Lower lobe of right lung (tissue), 2 donors: Measurements from ENCODE around the gene MON2. TPM values are rescaled to one million over a fixed set of nuclear protein-coding genes. Genes with fewer than 3 reads are reported as not detected.

Source experiments
- ATAC-seq, 2 donors: fragments of 200-7000 bp; cut with Tn5 transposase; one replicate each; pipeline ENCODE4 v1.9.1; 2020 to 2022; ENCODE audit warnings: mild to moderate bottlenecking in 2 of 2, moderate library complexity in 2 of 2
- DNase-seq: peaks from one replicate; pipeline ENCODE4 v3.0.0-alpha.2; 2020
- H3K27ac ChIP-seq: fragments of 200-600 bp; one replicate; pipeline ENCODE4 v1.8.0; 2022
- H3K27me3 ChIP-seq: fragments of 200-600 bp; one replicate; pipeline ENCODE4 v1.8.0; 2022; ENCODE audit warnings: low read depth
- H3K36me3 ChIP-seq: fragments of 200-600 bp; one replicate; pipeline ENCODE4 v1.8.0; 2022; ENCODE audit warnings: mild to moderate bottlenecking
- H3K4me1 ChIP-seq: fragments of 200-600 bp; one replicate; pipeline ENCODE4 v1.8.0; 2022
- H3K4me3 ChIP-seq: fragments of 200-600 bp; one replicate; pipeline ENCODE4 v1.8.0; 2022; ENCODE audit warnings: mild to moderate bottlenecking
- H3K9me3 ChIP-seq: fragments of 200-600 bp; one replicate; pipeline ENCODE4 v1.8.0; 2022
- CTCF ChIP-seq: fragments of 200-600 bp; IDR thresholded peaks from one replicate; pipeline ENCODE4 v1.8.0; 2022; ENCODE audit warnings: antibody characterized with exemption, mild to moderate bottlenecking
- intact Hi-C: fragments of 100-400 bp; cut with DNase I; formaldehyde crosslinking; loops from one replicate; pipeline ENCODE4 v1.11.0; 2022
- total RNA-seq: library from RNA; stranded (reverse); fragmentation: NEBNext Ultra II Directional; extraction: Animal tissue kit (Norgen Biotek cat#: 25700); gene quantifications from one replicate; pipeline ENCODE4 v1.2.1, GENCODE V29; 2021
- donor health status: DM: no; HTN: yes; CAD: no; lungs with severe emphysema.

MON2 gene
- total RNA-seq, 1 donor from 2014 or later: 48.6 TPM

GRCh38 chr12:62468935-62469334, 2.3 kb downstream of the MON2 start:
- intact Hi-C loops: no loop called here
- no peak for ATAC-seq
- H3K4me3 ChIP-seq: no peak overlapping the region

GRCh38 chr12:62469704-62470103, 3.1 kb downstream of the MON2 start:
- ATAC-seq (no peak), DNase-seq (no peak)
- TF ChIP-seq CTCF: no peak
- Histone ChIP-seq H3K27me3 (no peaks in the 10 kb centered on the region), H3K4me3 (no peak overlapping the region), H3K27ac (no peak overlapping the region), H3K9me3 (no peaks in the 10 kb centered on the region), H3K36me3 (peaks cover 11% of the 10 kb centered on the region), H3K4me1 (peaks cover 33% of the 10 kb centered on the region)
- intact Hi-C loops: no loop called here

More at GRCh38 chr12:62468935-62469334, 2.3 kb downstream of the MON2 start:
- H3K27ac ChIP-seq: no peak overlapping the region
- peaks cover 11% of the 10 kb centered on the region for H3K36me3 ChIP-seq
- DNase-seq: no peak
- peaks cover 30% of the 10 kb centered on the region for H3K4me1 ChIP-seq
- no peak for TF ChIP-seq CTCF
- no peaks in the 10 kb centered on the region for H3K9me3 ChIP-seq
- H3K27me3 ChIP-seq: no peaks in the 10 kb centered on the region

GRCh38 chr12:62471734-62472133, 5.1 kb downstream of the MON2 start:
- DNase-seq (no peak), ATAC-seq (no peak)
- H3K27ac ChIP-seq: no peak overlapping the region
- peaks cover 11% of the 10 kb centered on the region for H3K36me3 ChIP-seq
- intact Hi-C loops: no loop called here
- peaks cover 37% of the 10 kb centered on the region for H3K4me1 ChIP-seq
- H3K9me3 ChIP-seq: no peaks in the 10 kb centered on the region
- no peak for TF ChIP-seq CTCF
- H3K27me3 ChIP-seq: no peaks in the 10 kb centered on the region
- H3K4me3 ChIP-seq: no peak overlapping the region

GRCh38 chr12:62472472-62472871, 5.8 kb downstream of the MON2 start:
- Histone ChIP-seq H3K4me3 (no peak overlapping the region), H3K27me3 (no peaks in the 10 kb centered on the region), H3K27ac (no peak overlapping the region), H3K36me3 (peaks cover 11% of the 10 kb centered on the region), H3K9me3 (no peaks in the 10 kb centered on the region), H3K4me1 (peaks cover 37% of the 10 kb centered on the region)
- no peak for TF ChIP-seq CTCF
- DNase-seq (no peak), ATAC-seq (no peak)
- intact Hi-C loops: no loop called here

GRCh38 chr12:62481843-62482540, 15.4 kb downstream of the MON2 start:
- ATAC-seq: no peak
- Histone ChIP-seq H3K36me3 (peaks cover 14% of the 10 kb centered on the region), H3K27ac (no peak overlapping the region), H3K27me3 (no peaks in the 10 kb centered on the region), H3K9me3 (no peaks in the 10 kb centered on the region), H3K4me1 (no peaks in the 10 kb centered on the region), H3K4me3 (no peak overlapping the region)
- DNase-seq: no peak
- no peak for TF ChIP-seq CTCF
- intact Hi-C loops: no loop called here
